ENCODE measurements around the gene LIPT2. TPM values are rescaled to one million over a fixed set of nuclear protein-coding genes. Genes with fewer than 3 reads are reported as not detected.

Gene LIPT2
- total RNA-seq, 1 donor from 2014 or later, result 1.4 TPM

DNA sequence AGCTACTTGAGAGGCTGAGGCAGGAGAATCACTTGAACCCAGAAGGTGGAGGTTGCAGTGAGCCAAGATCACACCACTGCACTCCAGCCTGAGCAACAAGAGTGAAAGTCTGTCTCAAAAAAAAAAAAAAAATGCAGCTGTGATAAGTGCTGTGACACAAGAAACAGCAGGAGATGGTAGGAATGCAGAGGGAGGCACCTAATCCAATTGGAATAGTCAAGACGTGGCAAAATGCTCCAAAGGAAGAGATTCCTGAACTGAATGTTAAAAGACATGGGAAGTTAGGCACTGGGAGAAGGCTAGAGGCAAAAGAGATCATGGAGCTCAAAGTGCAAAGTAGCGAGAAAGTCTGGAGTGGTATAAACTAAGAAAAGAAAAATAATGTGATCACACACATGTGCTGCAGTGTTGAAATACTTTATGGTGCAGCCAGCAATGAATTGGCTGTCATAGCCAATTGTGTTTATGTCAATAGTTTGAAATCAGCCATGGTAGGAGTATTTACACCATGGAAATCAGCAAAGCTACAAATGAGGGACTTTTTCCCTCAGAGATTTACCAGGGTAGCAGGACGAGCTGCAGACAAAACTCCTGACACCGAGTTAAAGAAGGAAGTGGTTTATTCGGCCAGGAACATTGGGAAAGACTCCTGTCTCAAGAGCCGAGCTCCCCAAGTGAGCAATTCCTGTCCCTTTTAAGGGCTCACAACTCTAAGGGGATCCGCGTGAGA, 40.9 kb upstream of the LIPT2 start:
- no peak for DNase-seq (ENCODE audit: low spot score)
- peaks cover 8% of the 10 kb centered on the region for H3K36me3 Mint-ChIP-seq (ENCODE audit: low read depth)
- H3K4me1 Mint-ChIP-seq (ENCODE audit: low read depth), result no peaks in the 10 kb centered on the region
- H3K9me3 Mint-ChIP-seq (ENCODE audit: low read depth), result peaks cover 16% of the 10 kb centered on the region
- no peak overlapping the region for H3K27ac Mint-ChIP-seq (ENCODE audit: unreplicated experiment)
- no peaks in the 10 kb centered on the region for H3K27me3 Mint-ChIP-seq (ENCODE audit: low read depth)
- H3K4me3 Mint-ChIP-seq (ENCODE audit: unreplicated experiment), result no peak overlapping the region
- TF ChIP-seq, protein P1, sequence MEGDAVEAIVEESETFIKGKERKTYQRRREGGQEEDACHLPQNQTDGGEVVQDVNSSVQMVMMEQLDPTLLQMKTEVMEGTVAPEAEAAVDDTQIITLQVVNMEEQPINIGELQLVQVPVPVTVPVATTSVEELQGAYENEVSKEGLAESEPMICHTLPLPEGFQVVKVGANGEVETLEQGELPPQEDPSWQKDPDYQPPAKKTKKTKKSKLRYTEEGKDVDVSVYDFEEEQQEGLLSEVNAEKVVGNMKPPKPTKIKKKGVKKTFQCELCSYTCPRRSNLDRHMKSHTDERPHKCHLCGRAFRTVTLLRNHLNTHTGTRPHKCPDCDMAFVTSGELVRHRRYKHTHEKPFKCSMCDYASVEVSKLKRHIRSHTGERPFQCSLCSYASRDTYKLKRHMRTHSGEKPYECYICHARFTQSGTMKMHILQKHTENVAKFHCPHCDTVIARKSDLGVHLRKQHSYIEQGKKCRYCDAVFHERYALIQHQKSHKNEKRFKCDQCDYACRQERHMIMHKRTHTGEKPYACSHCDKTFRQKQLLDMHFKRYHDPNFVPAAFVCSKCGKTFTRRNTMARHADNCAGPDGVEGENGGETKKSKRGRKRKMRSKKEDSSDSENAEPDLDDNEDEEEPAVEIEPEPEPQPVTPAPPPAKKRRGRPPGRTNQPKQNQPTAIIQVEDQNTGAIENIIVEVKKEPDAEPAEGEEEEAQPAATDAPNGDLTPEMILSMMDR (IDR thresholded peaks at IDR 0.05), result no peak

DNA sequence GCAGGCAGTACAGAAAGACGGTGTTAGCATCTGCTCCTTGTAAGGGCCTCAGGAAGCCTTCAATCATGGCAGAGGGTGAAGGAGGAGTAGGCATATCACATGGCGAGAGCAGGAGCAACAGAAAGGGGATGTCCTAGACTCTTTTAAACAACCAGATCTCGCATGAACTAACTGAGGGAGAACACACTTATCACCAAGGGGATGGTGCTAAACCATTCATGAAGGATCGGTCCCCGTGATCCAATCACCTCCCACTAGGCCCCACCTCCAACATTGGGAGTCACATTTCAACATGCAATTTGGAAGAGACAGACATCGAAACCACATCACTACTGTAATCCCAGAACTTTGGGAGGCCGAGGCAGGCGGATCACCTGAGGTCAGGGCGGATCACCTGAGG, 39.9 kb upstream of the LIPT2 start:
- Mint-ChIP-seq H3K4me1 (ENCODE audit: low read depth) (no peaks in the 10 kb centered on the region), H3K4me3 (ENCODE audit: unreplicated experiment) (no peak overlapping the region), H3K36me3 (ENCODE audit: low read depth) (peaks cover 7% of the 10 kb centered on the region), H3K9me3 (ENCODE audit: low read depth) (peaks cover 14% of the 10 kb centered on the region), H3K27me3 (ENCODE audit: low read depth) (peaks cover 2% of the 10 kb centered on the region), H3K27ac (ENCODE audit: unreplicated experiment) (no peak overlapping the region)
- TF ChIP-seq, protein P1 (IDR thresholded peaks at IDR 0.05), result no peak
- no peak for DNase-seq (ENCODE audit: low spot score)

DNA sequence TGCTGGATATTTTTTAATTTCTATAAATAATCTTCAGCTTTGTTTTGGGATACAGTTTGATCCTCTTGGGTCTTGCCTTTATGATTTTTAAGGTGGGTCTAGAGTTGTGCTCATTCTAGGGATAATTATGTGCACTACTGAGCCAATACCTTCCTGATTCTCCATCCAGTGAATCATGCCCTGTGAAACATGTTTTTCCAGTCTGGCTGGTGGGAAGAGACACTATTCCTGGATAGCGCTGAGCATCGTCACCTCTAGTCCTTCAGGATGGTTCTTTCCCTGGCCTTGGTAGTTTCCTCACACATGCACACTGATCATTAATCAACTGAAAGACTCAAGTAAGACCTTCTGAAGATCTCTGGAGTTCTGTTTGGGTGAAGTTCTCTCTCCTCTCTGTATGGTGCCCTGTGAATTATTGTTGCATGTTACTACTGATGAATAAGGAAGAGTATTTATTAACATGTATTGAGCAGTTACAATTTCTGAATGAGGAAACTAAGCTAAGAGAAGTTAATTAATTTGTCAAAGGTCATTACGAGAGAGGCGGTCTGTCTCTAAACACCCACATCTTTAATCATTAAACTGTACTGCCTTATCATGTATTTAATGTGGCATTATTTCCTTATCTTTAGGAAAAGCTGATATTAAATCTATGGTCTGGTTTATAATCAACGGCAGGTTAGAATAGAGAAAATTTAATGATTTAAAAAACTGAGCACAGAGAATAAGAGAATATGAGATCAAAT, 39.1 kb upstream of the LIPT2 start:
- no peak for DNase-seq (ENCODE audit: low spot score)
- Mint-ChIP-seq H3K36me3 (ENCODE audit: low read depth) (peaks cover 2% of the 10 kb centered on the region), H3K27ac (ENCODE audit: unreplicated experiment) (no peak overlapping the region), H3K9me3 (ENCODE audit: low read depth) (peaks cover 7% of the 10 kb centered on the region), H3K27me3 (ENCODE audit: low read depth) (peaks cover 2% of the 10 kb centered on the region), H3K4me3 (ENCODE audit: unreplicated experiment) (no peak overlapping the region), H3K4me1 (ENCODE audit: low read depth) (no peaks in the 10 kb centered on the region)
- TF ChIP-seq, protein P1 (IDR thresholded peaks at IDR 0.05), result no peak

DNA sequence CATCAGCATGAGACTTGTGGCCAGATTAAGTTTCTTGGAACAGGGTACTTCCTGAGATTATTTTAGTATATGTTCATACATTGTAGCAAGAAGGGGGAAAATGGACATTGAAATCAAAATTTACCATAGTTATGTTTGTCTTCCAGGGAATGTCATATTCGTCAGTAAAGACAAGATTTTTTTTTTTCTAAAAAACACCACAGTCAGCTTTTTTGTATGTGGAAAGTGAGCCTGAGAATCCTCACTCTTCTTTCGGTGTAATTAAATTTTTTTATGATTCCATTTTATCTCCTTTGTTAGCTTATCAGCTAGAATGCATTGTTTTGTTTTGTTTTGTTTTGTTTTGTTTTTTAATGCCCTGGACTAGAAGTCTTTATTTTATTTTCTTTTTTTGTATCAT, 31.5 kb upstream of the LIPT2 start:
- no peak overlapping the region for H3K4me3 Mint-ChIP-seq (ENCODE audit: unreplicated experiment)
- no peak overlapping the region for H3K27ac Mint-ChIP-seq (ENCODE audit: unreplicated experiment)
- TF ChIP-seq, protein P1 (IDR thresholded peaks at IDR 0.05), result no peak
- DNase-seq (ENCODE audit: low spot score), result no peak
- no peaks in the 10 kb centered on the region for H3K36me3 Mint-ChIP-seq (ENCODE audit: low read depth)
- H3K4me1 Mint-ChIP-seq (ENCODE audit: low read depth), result no peaks in the 10 kb centered on the region
- H3K9me3 Mint-ChIP-seq (ENCODE audit: low read depth), result no peaks in the 10 kb centered on the region
- peaks cover 21% of the 10 kb centered on the region for H3K27me3 Mint-ChIP-seq (ENCODE audit: low read depth)

DNA sequence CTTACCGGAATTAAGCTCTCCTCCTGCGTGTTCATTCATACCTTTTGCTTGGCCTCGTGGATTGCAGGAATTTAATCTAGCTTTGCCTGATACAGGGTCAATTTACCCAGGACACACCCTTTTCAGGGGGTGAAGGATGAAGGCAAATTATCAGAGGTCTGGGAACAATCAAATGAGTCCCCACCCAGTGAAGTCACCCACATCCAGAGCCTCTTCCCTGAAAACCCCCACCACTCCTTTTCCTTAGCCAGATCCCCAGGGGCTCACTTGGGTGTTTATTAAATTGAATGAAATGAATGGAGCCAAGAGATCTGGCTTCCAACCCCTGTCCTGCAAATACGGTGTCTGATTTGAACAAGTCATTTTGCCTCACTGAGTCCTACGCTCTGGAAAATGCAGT, 31.0 kb upstream of the LIPT2 start:
- Mint-ChIP-seq H3K27me3 (ENCODE audit: low read depth) (peaks cover 21% of the 10 kb centered on the region), H3K9me3 (ENCODE audit: low read depth) (no peaks in the 10 kb centered on the region), H3K4me1 (ENCODE audit: low read depth) (no peaks in the 10 kb centered on the region), H3K4me3 (ENCODE audit: unreplicated experiment) (no peak overlapping the region), H3K36me3 (ENCODE audit: low read depth) (no peaks in the 10 kb centered on the region), H3K27ac (ENCODE audit: unreplicated experiment) (no peak overlapping the region)
- DNase-seq (ENCODE audit: low spot score), result no peak
- TF ChIP-seq, protein P1 (IDR thresholded peaks at IDR 0.05), result no peak

Measured in chondrocyte (in vitro differentiated cells).